Lower leg skin (tissue), 4 donors: ENCODE measurements around the gene RAD51B. TPM values are rescaled to one million over a fixed set of nuclear protein-coding genes. Genes with fewer than 3 reads are reported as not detected.
A peak's percentile ranks its signal among the peaks of the same experiment; 100 is the strongest.

ENCODE experiments used
- DNase-seq, 2 donors: peaks; one replicate each; pipeline ENCODE4 v3.0.0-alpha.2; 2019; ENCODE audit warnings: low spot score in 2 of 2
- H3K4me3 ChIP-seq: fragments of 200-600 bp; sonication (generic); 2 replicates; pipeline ENCODE4 v1.5.1; 2017; ENCODE audit warnings: mild to moderate bottlenecking, low read depth; ENCODE audit not compliant: poor library complexity, severe bottlenecking
- POLR2A ChIP-seq, 2 donors: fragments of 450-650 bp; IDR thresholded peaks; one replicate each; pipeline ENCODE4 v1.6.1; 2016 to 2017; ENCODE audit warnings: antibody characterized with exemption in 2 of 2, mild to moderate bottlenecking in 1 of 2, moderate library complexity in 1 of 2
- WGBS, 2 donors: methylation state at CpG; one replicate each; pipeline ENCODE4 v1.1.5; 2018; 5-methylcytosine and 5-hydroxymethylcytosine counted together
- intact Hi-C: fragments of 100-400 bp; cut with DNase I; formaldehyde crosslinking; loops from one replicate; pipeline ENCODE4 v1.15.0; 2023; ENCODE audit warnings: low total_unique reads
- total RNA-seq, 4 donors: library from RNA; depleted of rRNA; stranded (reverse); fragments of >200 nt; gene quantifications; one replicate each; pipeline ENCODE4 v1.1.0, GENCODE V29; 2016
- TF ChIP-seq, protein P1 (sequence below), 3 donors: fragments of 450-650 bp; IDR thresholded peaks; one replicate each; pipeline ENCODE4 v1.5.1; 2016; ENCODE audit warnings: antibody characterized with exemption in 3 of 3, mild to moderate bottlenecking in 3 of 3, moderate library complexity in 2 of 3

Gene RAD51B
- total RNA-seq, 4 donors from 2014 or later: 6.1 to 27.2 (median 13.6) TPM

- WGBS, 2 donors: 40 to 44% methylated on average over 12 of the region's 12 CpGs
- intact Hi-C loops: loop anchor here (10.0 kb wide), 1 partner anchor 247 kb away; the partner anchor contains the start of gene ZFP36L1
- peak; percentile 92 to 94 for DNase-seq
- TF ChIP-seq POLR2A (IDR thresholded peaks at IDR 0.05): no peak
- TF ChIP-seq, protein P1, sequence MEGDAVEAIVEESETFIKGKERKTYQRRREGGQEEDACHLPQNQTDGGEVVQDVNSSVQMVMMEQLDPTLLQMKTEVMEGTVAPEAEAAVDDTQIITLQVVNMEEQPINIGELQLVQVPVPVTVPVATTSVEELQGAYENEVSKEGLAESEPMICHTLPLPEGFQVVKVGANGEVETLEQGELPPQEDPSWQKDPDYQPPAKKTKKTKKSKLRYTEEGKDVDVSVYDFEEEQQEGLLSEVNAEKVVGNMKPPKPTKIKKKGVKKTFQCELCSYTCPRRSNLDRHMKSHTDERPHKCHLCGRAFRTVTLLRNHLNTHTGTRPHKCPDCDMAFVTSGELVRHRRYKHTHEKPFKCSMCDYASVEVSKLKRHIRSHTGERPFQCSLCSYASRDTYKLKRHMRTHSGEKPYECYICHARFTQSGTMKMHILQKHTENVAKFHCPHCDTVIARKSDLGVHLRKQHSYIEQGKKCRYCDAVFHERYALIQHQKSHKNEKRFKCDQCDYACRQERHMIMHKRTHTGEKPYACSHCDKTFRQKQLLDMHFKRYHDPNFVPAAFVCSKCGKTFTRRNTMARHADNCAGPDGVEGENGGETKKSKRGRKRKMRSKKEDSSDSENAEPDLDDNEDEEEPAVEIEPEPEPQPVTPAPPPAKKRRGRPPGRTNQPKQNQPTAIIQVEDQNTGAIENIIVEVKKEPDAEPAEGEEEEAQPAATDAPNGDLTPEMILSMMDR (IDR thresholded peaks at IDR 0.05): no peak
- H3K4me3 ChIP-seq: no peak overlapping the region
Measured at GRCh38 chr14:68547305-68548193, 728.0 kb downstream of the RAD51B start.

GRCh38 chr14:68548194-68549076 is 728.9 kb downstream of the RAD51B start:
- no peak overlapping the region for H3K4me3 ChIP-seq
- TF ChIP-seq POLR2A (IDR thresholded peaks at IDR 0.05): no peak
- TF ChIP-seq, protein P1 (IDR thresholded peaks at IDR 0.05): no peak
- WGBS, 2 donors: 29 to 37% methylated on average over 14 of the region's 14 CpGs
- intact Hi-C loops: loop anchor here (10.0 kb wide), 1 partner anchor 246 kb away; the partner anchor contains the start of gene ZFP36L1
- DNase-seq: peak; percentile 94 to 98

DNA sequence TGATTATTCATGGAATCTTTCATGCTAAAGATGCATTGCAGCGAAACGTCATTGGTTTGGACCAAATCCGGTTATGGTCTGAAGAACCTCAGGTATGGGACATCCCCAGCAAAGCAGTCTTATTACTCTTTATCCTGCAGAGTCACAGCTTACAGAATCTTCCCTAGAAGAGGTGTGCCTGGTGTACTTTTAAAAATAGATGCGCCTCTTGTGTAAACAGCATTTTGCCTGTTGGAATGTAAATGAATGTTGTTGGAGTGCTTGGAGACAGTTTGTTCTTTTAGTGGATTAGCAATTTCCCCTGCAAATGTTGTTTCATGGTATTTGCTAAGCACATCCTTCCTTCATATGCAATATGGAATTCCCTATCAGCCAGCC is 730.7 kb downstream of the RAD51B start:
- WGBS, 2 donors: 56 to 81% methylated on average over 4 of the region's 4 CpGs

GRCh38 chr14:68551045-68551683 is 731.6 kb downstream of the RAD51B start:
- intact Hi-C loops: no loop called here
- no peak for TF ChIP-seq POLR2A (IDR thresholded peaks at IDR 0.05)
- TF ChIP-seq, protein P1 (IDR thresholded peaks at IDR 0.05): no peak
- no peak overlapping the region for H3K4me3 ChIP-seq
- 51 to 65% methylated on average over 7 of the region's 7 CpGs for WGBS, 2 donors
- DNase-seq: no peak

More for the DNA sequence above, 730.7 kb downstream of the RAD51B start:
- no peak for DNase-seq
- intact Hi-C loops: no loop called here
- H3K4me3 ChIP-seq: no peak overlapping the region
- TF ChIP-seq, protein P1 (IDR thresholded peaks at IDR 0.05): no peak
- TF ChIP-seq POLR2A (IDR thresholded peaks at IDR 0.05): no peak

DNA sequence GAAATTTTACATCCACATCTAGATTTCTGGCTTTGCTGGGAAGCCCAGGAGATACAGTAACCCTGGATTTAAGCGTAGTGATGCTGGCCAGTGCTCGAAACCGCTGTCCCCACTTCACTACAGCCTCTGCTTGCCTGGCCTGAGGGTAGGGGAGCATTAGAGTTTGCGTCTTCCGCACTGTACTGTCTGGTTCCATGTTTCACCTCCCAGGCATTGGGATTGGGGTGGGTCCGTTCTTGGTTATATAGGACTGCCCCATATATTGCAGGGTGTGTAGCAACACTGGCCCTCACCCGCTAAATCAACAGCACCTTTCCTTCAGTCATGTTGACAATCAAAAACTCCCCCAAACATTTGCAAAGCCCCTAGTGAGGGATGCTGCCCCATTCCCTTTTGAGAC is 732.5 kb downstream of the RAD51B start:
- WGBS, 2 donors: 88 to 92% methylated on average over 7 of the region's 7 CpGs
- H3K4me3 ChIP-seq: no peak overlapping the region
- intact Hi-C loops: no loop called here
- no peak for TF ChIP-seq POLR2A (IDR thresholded peaks at IDR 0.05)
- TF ChIP-seq, protein P1 (IDR thresholded peaks at IDR 0.05): no peak
- no peak for DNase-seq
